K562 (cell line): ENCODE measurements around the gene PIGT. TPM values are rescaled to one million over a fixed set of nuclear protein-coding genes. Genes with fewer than 3 reads are reported as not detected.

Experiments
- ATAC-seq: fragments of 200-7000 bp; cut with Tn5 transposase; 3 replicates; pipeline ENCODE4 v1.9.1; 2020; ENCODE audit warnings: moderate library complexity
- BruUV-seq: library from RNA; stranded (reverse); fragments of 400-500 nt; replicated peaks from 2 replicates; lab custom pipeline; 2021; lab: Mats Ljungman, UMichigan
- CTCF ChIA-PET: fragments of 300-600 bp; formaldehyde crosslinking; extraction: SDS; loops from one replicate; lab custom pipeline; 2021; ENCODE audit warnings: low intra/inter-chr PET ratio; lab: Yijun Ruan, JAX
- POLR2A ChIA-PET: fragments of 300-600, 350-650 bp; sonication (Branson Sonifier 250); formaldehyde crosslinking; extraction: SDS; loops from one replicate; lab custom pipeline; 2021; ENCODE audit warnings: antibody characterized with exemption, inconsistent platforms; lab: Yijun Ruan, JAX
- DNase-seq, 4 experiments: peaks; one replicate each; pipeline versions ENCODE4 v3.0.0 to v3.0.0-alpha.2; 2011 to 2018; ENCODE audit warnings: low spot score in 3 of 4, mixed read lengths in 3 of 4; ENCODE audit errors: extremely low read depth in 1 of 4
- FAIRE-seq: peaks from 2 replicates; lab custom pipeline; 2011; peaks lifted over from hg19 to GRCh38; lab: Jason Lieb, UNC
- H2AFZ ChIP-seq: 2 replicates; pipeline ENCODE4 v1.6.0; 2011; ENCODE audit warnings: low read depth, low read length, control low read depth, inconsistent platforms
- H3K27ac ChIP-seq: fragments of 200-600 bp; 3 replicates; pipeline ENCODE4 v1.8.0; 2011; ENCODE audit warnings: low read depth, mild to moderate bottlenecking, control low read depth, inconsistent platforms, low read length, moderate library complexity, mixed read lengths; ENCODE audit errors: extremely low read depth
- H3K27me3 ChIP-seq, 2 experiments: fragments of 300-600 bp in 1 of 2; 2 replicates in 1 of 2; 3 replicates in 1 of 2; pipeline versions ENCODE4 v1.6.0 to v1.8.0; 2011; ENCODE audit warnings: inconsistent platforms in 2 of 2, low read length in 2 of 2, mild to moderate bottlenecking in 1 of 2, mixed read lengths in 1 of 2, moderate library complexity in 1 of 2; ENCODE audit not compliant: control insufficient read depth in 2 of 2, insufficient read depth in 2 of 2
- H3K36me3 ChIP-seq: fragments of 300-600 bp; 3 replicates; pipeline ENCODE4 v1.8.0; 2011; ENCODE audit warnings: mild to moderate bottlenecking, low read length, inconsistent platforms; ENCODE audit not compliant: control insufficient read depth, insufficient read depth
- H3K4me1 ChIP-seq, 2 experiments: fragments of 200-600 bp in 1 of 2; replicated peaks in 1 of 2; 2 replicates in 1 of 2; 3 replicates in 1 of 2; pipeline versions ENCODE4 v1.5.1 to v1.8.0; 2011; ENCODE audit warnings: inconsistent platforms in 2 of 2, low read length in 2 of 2, mild to moderate bottlenecking in 1 of 2, mixed read lengths in 1 of 2, moderate library complexity in 1 of 2; ENCODE audit not compliant: control insufficient read depth in 2 of 2, insufficient read depth in 2 of 2
- H3K4me2 ChIP-seq: 2 replicates; pipeline ENCODE4 v1.6.1; 2011; ENCODE audit warnings: low read length, control low read depth, inconsistent platforms, mixed read lengths; ENCODE audit not compliant: insufficient read depth
- H3K4me3 ChIP-seq: fragments of 200-600 bp; sonication (generic), shearing (Covaris generic); 2 replicates; pipeline ENCODE4 v1.5.1; 2016; ENCODE audit warnings: control low read depth, inconsistent platforms
- H3K79me2 ChIP-seq: fragments of 200-600 bp; 3 replicates; pipeline ENCODE4 v1.8.0; 2011; ENCODE audit warnings: low read length, inconsistent platforms; ENCODE audit not compliant: control insufficient read depth, insufficient read depth
- H3K9ac ChIP-seq, 2 experiments: 2 replicates each; pipeline versions ENCODE4 v1.6.0 to v1.6.1; 2011; ENCODE audit warnings: low read depth in 2 of 2, low read length in 2 of 2, control low read depth in 1 of 2, inconsistent platforms in 1 of 2, mild to moderate bottlenecking in 1 of 2, mixed read lengths in 1 of 2; ENCODE audit not compliant: insufficient read depth in 1 of 2
- H3K9me1 ChIP-seq: one replicate; pipeline ENCODE4 v1.6.0; 2011; ENCODE audit warnings: inconsistent platforms, mild to moderate bottlenecking, low read length, moderate library complexity; ENCODE audit not compliant: control insufficient read depth, insufficient read depth
- H3K9me3 ChIP-seq: replicated peaks from 2 replicates; pipeline ENCODE4 v1.5.1; 2011; ENCODE audit warnings: low read depth, low read length, inconsistent platforms; ENCODE audit not compliant: control insufficient read depth, insufficient read depth
- H4K20me1 ChIP-seq: replicated peaks from 2 replicates; pipeline ENCODE4 v1.6.1; 2011; ENCODE audit warnings: low read length, inconsistent platforms, mixed read lengths; ENCODE audit not compliant: control insufficient read depth, insufficient read depth
- CREBBP ChIP-seq: IDR thresholded peaks from one replicate; pipeline ENCODE4 v1.6.1; 2012; ENCODE audit warnings: low read depth, mild to moderate bottlenecking, control low read depth, inconsistent platforms, low read length
- HNRNPK ChIP-seq: fragments of 200-400 bp; formaldehyde crosslinking; IDR thresholded peaks from one replicate; pipeline ENCODE4 v1.6.1; 2018; ENCODE audit warnings: mild to moderate bottlenecking, low read depth, low read length; ENCODE audit not compliant: poor library complexity, severe bottlenecking
- MBD2 ChIP-seq: sonication (generic); IDR thresholded peaks from 2 replicates; pipeline ENCODE4 v1.6.1; 2016; ENCODE audit warnings: low read depth, borderline replicate concordance
- RAD51 ChIP-seq: fragments of 450-650 bp; IDR thresholded peaks from 2 replicates; pipeline ENCODE4 v1.7.1; 2016; ENCODE audit warnings: low read depth, mild to moderate bottlenecking, borderline replicate concordance
- ZNF217 ChIP-seq: sonication (generic); formaldehyde crosslinking; IDR thresholded peaks from 2 replicates; pipeline ENCODE4 v1.8.0; 2022; ENCODE audit warnings: mild to moderate bottlenecking, missing genetic modification reagents
- ZNF239 ChIP-seq: fragments of 250-450 bp; sonication (Bioruptor Pico); IDR thresholded peaks from 2 replicates; pipeline ENCODE4 v1.4.0; 2020; ENCODE audit warnings: mild to moderate bottlenecking
- ZNF280A ChIP-seq: fragments of 450-650 bp; IDR thresholded peaks from 2 replicates; pipeline ENCODE4 v1.6.1; 2018; ENCODE audit warnings: mild to moderate bottlenecking, low read depth; ENCODE audit not compliant: partially characterized antibody
- ZNF280B ChIP-seq: fragments of 250-450 bp; sonication (Bioruptor Pico); IDR thresholded peaks from 2 replicates; pipeline ENCODE4 v1.5.1; 2021; ENCODE audit warnings: mild to moderate bottlenecking
- ZNF316 ChIP-seq: fragments of 450-650 bp; IDR thresholded peaks from 2 replicates; pipeline ENCODE4 v1.6.1; 2016
- ZNF57 ChIP-seq: fragments of 450-650 bp; formaldehyde crosslinking; IDR thresholded peaks from 2 replicates; pipeline ENCODE4 v1.4.0; 2020; ENCODE audit warnings: mild to moderate bottlenecking, moderate library complexity
- ZNF785 ChIP-seq: fragments of 250-450 bp; sonication (Bioruptor Pico); IDR thresholded peaks from 2 replicates; pipeline ENCODE4 v1.4.0; 2020; ENCODE audit warnings: mild to moderate bottlenecking
- ZNF830 ChIP-seq: fragments of 250-450 bp; sonication (Bioruptor Pico); IDR thresholded peaks from 2 replicates; pipeline ENCODE4 v1.5.0; 2021; ENCODE audit warnings: mild to moderate bottlenecking
- WGBS: fragments of 100-300 bp; shearing (Covaris generic); methylation state at CpG from one replicate; pipeline ENCODE4 v1.1.6; 2016; ENCODE audit warnings: low coverage, mixed read lengths; ENCODE audit not compliant: insufficient coverage; ENCODE audit errors: missing lambda C conversion rate; 5-methylcytosine and 5-hydroxymethylcytosine counted together
- in situ Hi-C: fragments of 300-500 bp; cut with MboI; formaldehyde crosslinking; loops from 4 replicates; pipeline ENCODE4 v1.15.0; 2018; ENCODE audit warnings: inconsistent platforms, mixed read lengths
- intact Hi-C: fragments of 100-400 bp; cut with micrococcal nuclease; formaldehyde crosslinking; loops from 2 replicates; pipeline ENCODE4 v1.14.2; 2022
- polyA plus RNA-seq, 8 experiments: library from polyadenylated mRNA; depleted of rRNA in 4 of 8; stranded (reverse) in 5 of 8; unstranded in 3 of 8; fragments of >200 nt; fragmentation: Nextera tagmentation in 2 of 8; fragmentation: Illumina TruSeq in 1 of 8; extraction: Ambion mirVana in 2 of 8; extraction: Trizol in 1 of 8; gene quantifications; 2 replicates each; pipeline versions ENCODE4 v1.2.1 to v1.2.3, GENCODE V29; 2011 to 2014; ENCODE audit warnings: inconsistent platforms in 1 of 8, missing spikeins in 1 of 8
- total RNA-seq, 7 experiments: library from RNA; depleted of rRNA in 6 of 7; stranded (reverse); fragments of >200 nt in 6 of 7; fragmentation: Illumina TruSeq in 2 of 7; extraction: Trizol in 2 of 7; gene quantifications; 2 replicates each; pipeline versions ENCODE4 v1.2.1 to v1.2.3, GENCODE V29; 2011 to 2021; ENCODE audit warnings: low replicate concordance in 1 of 7

PIGT gene
- total and polyA plus RNA-seq, 9 of the 15 experiments (the other 6 are each of a cell fraction or from before 2014, with no cell fraction given), result 14.6 to 108 (median 46.9) TPM

- TF ChIP-seq ZNF280A (no peak), ZNF785 (CRISPR knock-in tag) (no peak), ZNF217 (CRISPR knock-in tag) (no peak)
Observed at GRCh38 chr20:45377269-45377668, 38.7 kb upstream of the PIGT start (continued).

- intact Hi-C loops, result no loop called here
- ChIA-PET CTCF (no interaction called here), POLR2A (interaction anchor here (2.5 kb wide), 1 partner anchor 15 kb away, joined by 15 read pairs; the partner anchor contains the start of gene SYS1)
- Histone ChIP-seq H4K20me1 (no peaks in the 10 kb centered on the region), H3K9ac (peak within 1 kb of the TSS in 1 of 2 experiments; percentile 61; a peak in 1 of 4 replicates), H3K9me3 (no peaks in the 10 kb centered on the region), H3K27ac (no peak within 1 kb of the TSS), H3K79me2 (no peaks in the 10 kb centered on the region), H3K36me3 (no peaks in the 10 kb centered on the region), H3K27me3 (no peaks in the 10 kb centered on the region), H3K4me2 (no peak within 1 kb of the TSS), H3K4me3 (no peak within 1 kb of the TSS), H3K4me1 (peaks cover 3 to 8% of the 10 kb centered on the region in 2 experiments; a peak in 4 of 5 replicates), H3K9me1 (no peaks in the 10 kb centered on the region), H2AFZ (no peak within 1 kb of the TSS)
- DNase-seq, result no peak
- no TSS peak for BruUV-seq
- in situ Hi-C loops, result loop anchor here (5.0 kb wide), 1 partner anchor 39 kb away; the partner anchor contains the start of gene PIGT
- WGBS, result 40% methylated on average over 1 of the region's 1 CpG
- FAIRE-seq, result no peak
- TF ChIP-seq HNRNPK, result no peak
- TF ChIP-seq CREBBP, result no peak
- TF ChIP-seq ZNF316, result no peak
- TF ChIP-seq ZNF57, result no peak
- TF ChIP-seq ZNF830 (CRISPR knock-in tag), result no peak
- no peak for TF ChIP-seq ZNF280B (CRISPR knock-in tag)
- TF ChIP-seq MBD2, result no peak
- no peak for TF ChIP-seq RAD51
- TF ChIP-seq ZNF239, result no peak
- TF ChIP-seq, all 486 proteins: peak for 0
- ATAC-seq, result no peak
Observed at GRCh38 chr20:45378191-45378590, 37.8 kb upstream of the PIGT start, which contains the start of gene TP53TG5. TP53TG5 (minus strand) TSS chr20:45378325; CDS start chr20:45378236, 89 bp downstream.
